Fibroblast of pulmonary artery (primary cell): ENCODE results near the gene CRYBA4.

Source experiments
- DNase-seq: peaks from one replicate; pipeline ENCODE4 v3.0.0-alpha.2; 2010; ENCODE audit warnings: low read depth
- H3K4me3 ChIP-seq: replicated peaks from 2 replicates; pipeline ENCODE4 v1.5.1; 2011; ENCODE audit warnings: low read depth, mild to moderate bottlenecking, control low read depth, low read length, moderate library complexity
- TF ChIP-seq, protein P1 (sequence below): IDR thresholded peaks from 2 replicates; pipeline ENCODE4 v1.5.1; 2011; ENCODE audit warnings: mild to moderate bottlenecking, control low read depth, low read length, inconsistent platforms; ENCODE audit errors: missing control alignments

Gene CRYBA4

DNA sequence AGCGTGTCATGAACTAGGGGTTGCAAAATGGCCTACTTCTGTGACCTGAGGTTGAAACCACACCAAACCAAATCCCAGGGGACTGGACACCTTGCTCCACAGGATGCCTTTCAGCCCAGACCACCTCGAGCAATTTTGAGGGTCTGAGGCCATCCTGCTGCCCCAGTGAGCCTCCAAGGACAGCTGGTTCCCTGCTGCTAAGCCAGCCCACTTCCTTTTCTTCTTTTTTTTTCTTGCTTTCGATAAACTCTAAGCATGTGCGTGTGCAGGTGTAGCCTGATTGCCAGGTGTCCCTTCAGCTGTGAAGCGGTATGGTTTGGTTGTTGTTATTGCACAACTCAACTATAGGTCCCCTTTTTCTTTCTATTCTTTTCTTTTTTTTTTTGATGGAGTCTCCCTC lies 6.6 kb upstream of the CRYBA4 start:
- H3K4me3 ChIP-seq, result no peak overlapping the region
- TF ChIP-seq, protein P1, sequence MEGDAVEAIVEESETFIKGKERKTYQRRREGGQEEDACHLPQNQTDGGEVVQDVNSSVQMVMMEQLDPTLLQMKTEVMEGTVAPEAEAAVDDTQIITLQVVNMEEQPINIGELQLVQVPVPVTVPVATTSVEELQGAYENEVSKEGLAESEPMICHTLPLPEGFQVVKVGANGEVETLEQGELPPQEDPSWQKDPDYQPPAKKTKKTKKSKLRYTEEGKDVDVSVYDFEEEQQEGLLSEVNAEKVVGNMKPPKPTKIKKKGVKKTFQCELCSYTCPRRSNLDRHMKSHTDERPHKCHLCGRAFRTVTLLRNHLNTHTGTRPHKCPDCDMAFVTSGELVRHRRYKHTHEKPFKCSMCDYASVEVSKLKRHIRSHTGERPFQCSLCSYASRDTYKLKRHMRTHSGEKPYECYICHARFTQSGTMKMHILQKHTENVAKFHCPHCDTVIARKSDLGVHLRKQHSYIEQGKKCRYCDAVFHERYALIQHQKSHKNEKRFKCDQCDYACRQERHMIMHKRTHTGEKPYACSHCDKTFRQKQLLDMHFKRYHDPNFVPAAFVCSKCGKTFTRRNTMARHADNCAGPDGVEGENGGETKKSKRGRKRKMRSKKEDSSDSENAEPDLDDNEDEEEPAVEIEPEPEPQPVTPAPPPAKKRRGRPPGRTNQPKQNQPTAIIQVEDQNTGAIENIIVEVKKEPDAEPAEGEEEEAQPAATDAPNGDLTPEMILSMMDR, result no peak
- no peak for DNase-seq

GRCh38 chr22:26615830-26616435 lies 5.8 kb upstream of the CRYBA4 start:
- DNase-seq, result no peak
- no peak overlapping the region for H3K4me3 ChIP-seq
- TF ChIP-seq, protein P1, result no peak

DNA sequence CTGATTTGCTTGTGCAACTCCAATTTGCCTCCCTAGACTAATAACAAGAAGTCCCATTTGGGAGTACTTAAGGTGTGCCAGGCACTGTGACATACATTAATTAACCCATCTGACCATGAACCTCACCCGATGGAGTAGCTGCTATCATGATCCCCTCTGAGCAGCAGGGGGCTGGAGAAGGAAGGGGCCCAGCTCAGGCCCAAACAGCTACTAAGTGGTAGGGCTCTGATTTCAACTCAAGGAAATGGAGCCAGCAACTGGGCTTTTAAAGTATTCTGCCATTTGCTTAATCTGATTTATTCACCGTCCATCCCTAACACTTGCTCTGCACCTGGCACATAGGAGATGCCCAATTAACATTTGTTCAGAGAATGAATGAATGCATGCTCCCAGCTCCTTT lies 5.1 kb upstream of the CRYBA4 start:
- no peak for DNase-seq
- TF ChIP-seq, protein P1, result no peak
- H3K4me3 ChIP-seq, result no peak overlapping the region

GRCh38 chr22:26617271-26618199 lies 4.2 kb upstream of the CRYBA4 start, which contains the start of gene CRYBB1:
Gene CRYBB1, minus strand, starts transcription at chr22:26618027. Its CDS starts 1,708 bp downstream, at chr22:26616319.
- TF ChIP-seq, protein P1, result no peak
- no peak for DNase-seq
- no peak within 1 kb of the TSS for H3K4me3 ChIP-seq

GRCh38 chr22:26618455-26618854 lies 3.3 kb upstream of the CRYBA4 start:
- no peak for DNase-seq
- TF ChIP-seq, protein P1, result no peak
- H3K4me3 ChIP-seq, result no peak overlapping the region

DNA sequence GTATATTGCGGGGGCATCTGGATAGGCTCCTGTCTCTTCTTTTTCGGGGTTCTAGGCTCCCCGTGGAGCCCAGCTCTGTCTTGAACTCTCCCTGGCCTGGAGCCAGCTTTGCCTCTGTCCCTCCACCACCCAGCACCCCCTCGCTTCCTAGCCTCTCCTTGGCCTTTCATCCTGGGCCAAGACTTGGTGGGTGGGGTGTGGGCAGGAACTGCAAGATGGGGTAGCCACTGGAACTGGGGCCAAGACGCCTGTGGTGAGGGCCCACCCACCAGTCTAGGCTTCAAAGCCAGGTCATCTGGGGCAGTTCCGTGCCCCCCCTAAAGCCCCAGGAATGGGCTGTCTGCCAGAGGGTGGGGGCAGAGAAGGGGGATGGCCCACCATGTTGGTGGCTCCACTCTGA lies 2.3 kb upstream of the CRYBA4 start:
- TF ChIP-seq, protein P1, result no peak
- no peak for DNase-seq
- no peak overlapping the region for H3K4me3 ChIP-seq

GRCh38 chr22:26620197-26620596 lies 1.6 kb upstream of the CRYBA4 start:
- DNase-seq, result no peak
- H3K4me3 ChIP-seq, result no peak overlapping the region
- TF ChIP-seq, protein P1, result no peak
